Measurements from ENCODE around the gene DNAJC22.
"Not testable (repeated sequence)": the region's sequence is repeated elsewhere in the genome, so short reads cannot be mapped to it uniquely, and the experiment has no call there.

Gene DNAJC22

GRCh38 chr12:49375406-49375805 lies 28.7 kb downstream of the DNAJC22 start:
- DNase-seq = no peak

- DNase-seq = no peak
Measured at GRCh38 chr12:49377386-49377785, 30.7 kb downstream of the DNAJC22 start.

- DNase-seq = not testable (repeated sequence)
Measured at GRCh38 chr12:49380184-49380583, 33.5 kb downstream of the DNAJC22 start.

- DNase-seq = no peak
Measured at GRCh38 chr12:49388682-49389386, 42.1 kb downstream of the DNAJC22 start.

- DNase-seq = no peak
Measured at GRCh38 chr12:49389387-49389703, 42.7 kb downstream of the DNAJC22 start.

GRCh38 chr12:49397000-49397399 lies 50.3 kb downstream of the DNAJC22 start:
- no peak for DNase-seq

- DNase-seq = no peak
Measured at GRCh38 chr12:49400304-49400703, 53.6 kb downstream of the DNAJC22 start.

Data from 8988T (cell line).